HG03342 (cell line): ENCODE measurements around the gene NEAT1.

Experiments
- ATAC-seq: cut with Tn5 transposase; IDR thresholded peaks from one replicate; pipeline ENCODE4 v1.9.1; 2021; ENCODE audit warnings: mild to moderate bottlenecking, moderate library complexity; ENCODE audit not compliant: unreplicated experiment

Gene NEAT1

GRCh38 chr11:65422633-65423515 lies at the start of gene NEAT1:
Gene NEAT1 (plus strand): TSS chr11:65422798.
- ATAC-seq = no peak

DNA sequence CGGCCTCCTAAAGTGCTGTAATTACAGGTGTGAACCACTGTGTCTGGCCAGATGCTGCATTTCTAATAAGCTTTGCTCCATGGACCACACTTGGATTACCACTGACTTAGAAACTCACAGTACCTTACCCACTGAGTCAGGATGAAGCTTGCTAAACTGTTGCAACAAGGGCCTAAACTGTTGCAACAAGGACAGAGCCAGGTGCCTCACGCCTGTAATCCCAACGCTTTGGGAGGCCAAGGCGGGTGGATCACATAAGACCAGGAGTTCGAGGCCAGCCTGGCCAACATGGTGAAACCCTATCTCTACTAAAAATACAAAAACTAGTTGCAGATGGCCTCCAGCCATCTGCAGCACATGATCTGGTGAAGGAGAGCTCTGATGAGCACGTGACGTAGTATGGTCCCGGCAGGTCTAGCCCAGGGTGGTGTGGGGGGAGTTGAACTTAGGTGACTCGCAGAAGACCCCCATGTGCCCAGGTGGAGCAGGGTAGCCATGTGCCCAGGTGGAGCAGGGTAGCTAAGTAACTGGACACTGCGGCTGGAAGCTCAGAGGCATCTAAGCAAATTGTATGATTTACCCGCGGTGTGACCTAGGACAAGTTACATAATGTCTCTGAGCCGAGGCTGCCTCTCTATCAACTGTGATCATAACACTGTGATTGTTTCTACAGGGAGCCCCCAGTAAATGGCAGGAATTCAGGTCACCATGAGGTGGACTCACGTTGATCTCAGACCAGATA lies 48.6 kb upstream of the NEAT1 start:
- no peak for ATAC-seq

GRCh38 chr11:65375012-65375411 lies 47.6 kb upstream of the NEAT1 start:
- ATAC-seq = no peak

DNA sequence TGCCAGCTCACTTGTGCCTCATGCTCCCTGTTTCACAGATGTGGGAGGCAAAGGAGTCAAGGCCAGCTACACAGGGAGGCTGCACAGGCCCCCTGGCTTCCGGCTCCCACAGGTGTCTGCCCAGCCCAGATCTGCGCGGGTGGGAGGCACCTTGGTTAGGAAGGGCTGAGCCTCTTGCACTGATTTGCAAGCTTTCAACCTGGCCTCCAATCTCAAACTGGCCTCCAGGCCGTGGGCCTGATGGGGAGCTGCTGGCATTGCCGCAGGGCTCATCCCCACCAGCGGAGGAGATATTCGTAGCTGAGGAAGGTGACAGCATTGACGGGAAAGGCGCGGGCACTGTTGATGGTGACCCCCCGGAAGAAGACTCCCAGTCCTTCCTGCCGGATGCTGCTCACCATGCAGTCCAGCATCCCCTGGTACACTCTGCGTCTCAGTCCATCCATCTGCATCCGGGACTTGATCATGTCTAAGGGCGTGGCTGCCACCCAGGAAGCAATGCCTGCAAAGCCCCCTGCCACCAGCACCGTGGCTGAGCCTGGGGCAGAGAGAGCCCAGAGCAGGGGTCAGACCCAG lies 46.4 kb upstream of the NEAT1 start:
- no peak for ATAC-seq

DNA sequence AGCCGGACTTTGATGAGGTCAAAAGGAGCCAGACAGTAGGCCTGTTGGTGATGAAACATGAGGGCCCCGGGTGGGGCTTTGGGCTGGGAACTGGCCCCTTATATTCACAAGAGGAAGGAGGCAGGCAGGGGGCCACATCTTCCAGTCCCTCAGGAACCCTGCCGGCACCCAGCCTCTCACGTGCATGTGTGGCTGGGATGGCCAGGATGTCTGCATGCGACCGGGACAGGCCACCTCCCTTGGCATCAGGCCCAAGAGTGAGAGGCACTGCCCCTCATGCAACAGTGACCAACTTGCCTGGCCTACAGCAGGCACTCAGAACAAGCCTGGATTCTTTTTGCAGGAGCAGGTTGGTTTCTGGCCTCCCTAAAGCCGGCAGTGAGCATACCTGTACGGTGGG lies 45.6 kb upstream of the NEAT1 start:
- ATAC-seq = no peak

GRCh38 chr11:65377777-65378176 lies 44.8 kb upstream of the NEAT1 start:
- no peak for ATAC-seq

DNA sequence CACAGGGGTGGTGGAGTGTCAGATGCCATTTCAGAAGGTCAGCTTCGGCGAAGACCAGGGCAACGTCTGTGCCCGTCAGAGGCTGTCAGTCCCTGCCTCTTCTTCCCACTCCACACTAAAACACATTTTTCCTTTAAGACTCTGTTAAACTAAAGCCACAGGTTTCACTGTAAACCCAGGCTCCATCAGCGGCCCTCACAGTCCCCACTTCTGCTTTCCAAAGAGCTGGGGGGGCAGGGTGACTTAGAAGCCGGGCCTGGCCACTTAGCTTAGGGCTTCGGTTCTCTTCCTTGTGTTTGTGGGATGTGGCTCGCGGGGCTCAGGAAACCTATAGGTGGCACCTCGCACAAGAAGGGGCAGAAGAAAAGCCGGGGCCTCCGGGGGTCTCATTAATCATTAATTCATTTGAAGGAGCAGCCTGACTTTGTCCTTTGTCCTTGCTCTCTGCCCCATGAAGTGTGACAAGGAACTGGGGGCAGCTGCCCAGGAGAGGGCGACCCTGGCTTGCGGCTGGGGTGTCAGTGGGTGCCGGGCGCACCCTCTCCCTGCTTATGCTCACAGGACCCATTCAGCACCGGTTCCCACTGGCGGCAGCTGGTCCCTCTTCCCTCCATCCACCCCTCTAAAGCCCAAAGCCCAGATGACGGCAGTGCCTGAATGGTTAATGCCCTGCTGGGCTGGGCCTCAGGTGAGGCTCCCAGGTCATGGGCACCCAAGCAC lies 44.2 kb upstream of the NEAT1 start:
- no peak for ATAC-seq

DNA sequence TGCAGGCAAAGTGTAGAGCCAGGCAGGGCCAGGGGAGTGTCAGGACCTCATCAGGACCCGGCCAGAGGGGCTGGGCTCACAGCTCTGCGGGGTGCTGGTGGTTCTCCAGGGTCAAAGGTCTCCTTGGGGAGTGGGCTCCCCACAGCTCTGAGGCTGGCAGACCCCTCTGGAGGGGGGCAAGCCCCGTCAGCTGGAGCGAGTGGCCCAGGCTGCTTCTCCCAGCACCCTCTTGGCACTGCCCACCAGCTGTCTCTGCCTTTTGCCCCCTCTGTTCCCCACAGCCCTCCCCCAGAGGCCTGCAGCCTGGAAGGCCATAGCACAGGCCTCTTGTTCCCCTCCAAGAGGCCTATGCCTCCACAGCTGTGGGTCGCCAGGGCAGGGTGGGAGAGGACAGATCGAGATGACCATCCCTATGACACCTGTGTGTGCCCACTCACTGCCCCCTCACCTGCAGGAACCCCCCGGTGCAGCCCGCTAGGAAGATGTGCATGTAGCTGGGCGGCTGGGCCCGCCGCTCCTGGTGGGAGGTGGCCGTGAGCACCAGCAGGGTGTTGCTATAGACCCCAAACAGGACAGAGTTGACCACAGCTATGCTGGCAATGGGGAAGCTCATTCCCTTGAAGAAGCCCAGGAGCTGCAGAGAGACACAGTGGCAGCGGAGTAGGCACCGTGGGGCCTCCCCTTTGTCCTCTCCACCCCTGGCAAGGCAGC lies 43.5 kb upstream of the NEAT1 start:
- no peak for ATAC-seq

GRCh38 chr11:65379698-65380459 lies 42.7 kb upstream of the NEAT1 start:
- no peak for ATAC-seq

DNA sequence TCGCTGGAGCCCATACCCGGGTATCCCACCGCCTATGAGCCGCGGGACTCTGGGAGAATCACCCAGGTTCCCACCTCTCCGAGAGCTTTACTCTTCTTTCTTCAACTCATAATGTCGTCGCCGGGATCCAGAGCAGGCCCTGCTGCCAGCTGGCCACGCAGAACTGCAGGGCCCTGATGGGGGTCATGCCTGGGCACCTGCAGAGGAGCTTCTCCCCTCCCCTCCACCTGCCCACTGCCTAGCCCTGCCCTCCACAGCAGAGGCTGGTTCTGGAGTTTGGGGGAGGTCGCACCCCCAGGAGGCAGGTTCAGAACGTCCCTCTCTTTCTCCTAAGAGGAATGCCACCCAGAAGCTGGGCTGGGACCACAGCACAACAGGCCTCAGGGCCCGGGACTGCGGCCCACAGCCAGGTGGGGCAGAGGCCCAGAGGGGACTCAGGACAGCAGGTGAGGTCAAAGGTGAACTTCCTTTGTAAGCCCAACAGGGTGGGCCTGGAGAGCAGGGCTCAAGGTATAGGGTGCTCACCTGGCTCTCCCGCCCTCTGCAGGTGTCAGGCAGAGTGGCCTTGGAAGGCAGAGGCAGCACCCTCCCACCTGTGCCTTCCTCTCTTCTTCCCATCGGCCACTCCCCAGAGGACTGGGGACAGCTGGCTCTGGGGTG lies 42.0 kb upstream of the NEAT1 start:
- ATAC-seq = no peak

- ATAC-seq = no peak
These were observed 40.9 kb upstream of the NEAT1 start for GRCh38 chr11:65381716-65382032.

GRCh38 chr11:65382033-65382803 lies 40.4 kb upstream of the NEAT1 start, which contains the start of gene SLC25A45:
Gene SLC25A45 (minus strand): TSS chr11:65382646. CDS start chr11:65381951, 695 bp downstream.
- ATAC-seq = peak; percentile 56

DNA sequence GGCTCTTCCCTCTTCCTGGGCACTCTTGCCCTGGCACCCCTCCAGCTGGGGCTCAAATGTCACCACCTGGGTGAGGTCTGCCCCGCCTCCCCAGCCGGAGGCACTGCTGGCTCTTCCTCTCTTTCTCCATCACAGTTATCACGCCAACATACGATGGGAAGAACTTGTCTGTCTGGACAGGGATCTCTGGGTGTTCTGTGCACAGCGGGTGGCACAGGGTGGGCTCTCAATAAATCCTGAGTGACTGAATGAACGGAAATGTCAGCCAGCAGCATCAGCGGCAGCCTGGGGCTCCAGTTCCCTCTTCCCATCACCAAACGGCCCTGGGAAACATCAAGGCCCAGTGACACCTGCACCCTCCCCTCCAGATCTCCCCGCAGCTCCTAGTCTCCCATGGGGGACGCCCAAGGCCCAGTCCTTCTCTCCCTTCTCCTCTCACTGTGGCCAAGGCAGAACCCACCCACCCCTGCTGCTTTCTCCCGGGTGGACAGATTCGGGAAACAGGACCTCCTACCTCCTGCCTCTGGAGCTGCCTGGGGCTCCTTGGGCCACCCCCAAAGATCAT lies 39.7 kb upstream of the NEAT1 start:
- no peak for ATAC-seq

- no peak for ATAC-seq
These were observed 38.8 kb upstream of the NEAT1 start for GRCh38 chr11:65383778-65384177.

DNA sequence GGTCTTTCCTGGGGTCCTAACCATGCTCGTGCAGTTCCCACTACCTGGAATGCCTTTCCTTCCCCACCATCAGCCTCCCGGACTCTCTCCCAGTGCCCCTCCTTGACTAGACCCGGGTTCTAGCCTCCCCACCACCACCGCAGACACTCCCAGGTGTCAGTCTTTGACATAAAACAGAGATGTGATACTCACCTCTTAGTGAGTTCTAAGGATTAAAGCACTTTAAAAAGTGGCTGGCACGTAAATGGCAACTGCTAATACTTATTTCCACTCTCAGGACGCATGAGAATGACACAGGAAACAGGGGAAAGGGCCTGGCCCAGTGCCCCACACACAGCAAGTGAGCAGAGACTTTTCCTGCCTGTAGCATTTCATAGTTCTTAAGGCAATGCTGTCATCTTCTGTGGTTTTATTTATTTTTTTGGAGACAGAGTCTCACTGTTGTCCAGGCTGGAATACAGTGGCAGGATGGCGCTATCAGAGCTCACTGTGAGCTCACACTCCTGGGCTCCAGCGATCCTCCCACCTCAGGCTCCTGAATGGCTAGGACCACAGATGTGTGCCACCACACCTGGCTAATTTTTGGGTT lies 38.2 kb upstream of the NEAT1 start:
- ATAC-seq = no peak

DNA sequence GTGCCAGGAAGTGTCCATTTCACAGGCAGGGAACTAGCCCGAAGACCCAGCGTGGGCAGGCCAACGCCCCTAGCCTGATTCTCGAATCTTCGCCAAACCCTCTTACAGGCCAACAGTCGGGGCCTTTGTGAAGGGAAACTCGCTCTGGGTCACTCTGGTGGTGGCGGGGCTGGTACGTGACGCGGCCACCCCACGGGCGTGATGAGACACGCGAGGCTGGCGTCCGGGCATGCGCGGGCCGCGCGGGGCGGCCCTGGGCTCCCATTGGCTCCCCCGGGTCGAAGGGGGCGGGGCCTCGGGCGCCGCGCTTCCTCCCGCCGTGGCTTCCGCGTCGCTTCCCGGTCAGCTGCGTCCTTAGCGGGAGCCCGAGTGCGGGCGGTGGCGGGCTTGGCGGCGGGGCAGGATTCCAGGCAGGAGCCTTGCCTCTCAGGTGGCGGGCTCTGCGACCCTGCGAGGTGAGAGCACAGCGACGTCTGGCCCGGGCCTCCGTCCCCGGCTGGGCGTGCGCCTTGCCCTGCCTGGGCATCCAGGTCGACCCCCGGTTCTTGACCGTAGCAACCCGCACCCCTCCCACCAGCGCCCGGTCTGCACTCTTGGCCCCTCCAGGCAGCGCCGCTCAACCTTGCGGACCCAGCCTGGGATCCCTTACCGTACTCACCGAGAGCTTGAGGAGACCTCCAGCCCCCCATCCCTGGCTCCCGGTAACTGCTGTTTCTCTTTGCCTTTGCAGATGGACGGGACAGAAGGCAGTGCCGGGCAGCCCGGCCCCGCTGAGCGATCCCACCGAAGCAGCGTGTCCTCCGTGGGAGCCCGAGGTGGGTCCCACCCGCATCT lies 36.1 kb upstream of the NEAT1 start, which contains the start of gene FRMD8:
Gene FRMD8 (plus strand): TSS at position 331 of the 834 bp plus-strand sequence. CDS start 400 bp downstream, at position 731.
- no peak for ATAC-seq

- no peak for ATAC-seq
These were observed 33.9 kb upstream of the NEAT1 start for GRCh38 chr11:65388731-65389130.
